Endothelial cell of umbilical vein (primary cell): ENCODE results near the gene PLPPR3. TPM values are rescaled to one million over a fixed set of nuclear protein-coding genes. Genes with fewer than 3 reads are reported as not detected.

Experiments used
- BruUV-seq: library from RNA; stranded (reverse); fragments of 400-500 nt; replicated peaks from 2 replicates; lab custom pipeline; 2021; lab: Mats Ljungman, UMichigan
- CTCF ChIA-PET: fragments of 300-600, 350-600 bp; sonication (Branson Sonifier 250); formaldehyde crosslinking; loops from one replicate; lab custom pipeline; 2021; ENCODE audit warnings: antibody characterized with exemption, inconsistent platforms; lab: Charles Lee
- POLR2A ChIA-PET: fragments of 300-600, 350-600 bp; sonication (Branson Sonifier 250); formaldehyde crosslinking; loops from one replicate; lab custom pipeline; 2021; ENCODE audit warnings: antibody characterized with exemption, inconsistent platforms; lab: Charles Lee
- DNase-seq: peaks from one replicate; pipeline ENCODE4 v3.0.0-alpha.2; 2011; ENCODE audit warnings: low read depth, low spot score
- FAIRE-seq: peaks from 2 replicates; lab custom pipeline; 2011; peaks lifted over from hg19 to GRCh38; lab: Jason Lieb, UNC
- H2AFZ ChIP-seq: 2 replicates; pipeline ENCODE4 v1.6.0; 2012; ENCODE audit warnings: low read depth, low read length, control low read depth, inconsistent platforms
- H3K27ac ChIP-seq: 2 replicates; pipeline ENCODE4 v1.5.1; 2011; ENCODE audit warnings: low read depth, mild to moderate bottlenecking, control low read depth, low read length, moderate library complexity; ENCODE audit not compliant: insufficient read depth
- H3K27me3 ChIP-seq, 2 experiments: 2 replicates each; pipeline versions ENCODE4 v1.6.0 to v1.6.1; 2011; ENCODE audit warnings: low read length in 2 of 2, mixed read lengths in 1 of 2; ENCODE audit not compliant: control insufficient read depth in 2 of 2, insufficient read depth in 2 of 2
- H3K36me3 ChIP-seq, 2 experiments: 2 replicates in 1 of 2; 3 replicates in 1 of 2; pipeline ENCODE4 v1.5.1; 2011; ENCODE audit warnings: low read length in 2 of 2, mild to moderate bottlenecking in 1 of 2, moderate library complexity in 1 of 2; ENCODE audit not compliant: control insufficient read depth in 2 of 2, insufficient read depth in 2 of 2; ENCODE audit errors: extremely low read depth in 1 of 2
- H3K4me1 ChIP-seq: 3 replicates; pipeline ENCODE4 v1.5.1; 2011; ENCODE audit warnings: mild to moderate bottlenecking, low read length; ENCODE audit not compliant: control insufficient read depth, insufficient read depth; ENCODE audit errors: extremely low read depth
- H3K4me2 ChIP-seq: 2 replicates; pipeline ENCODE4 v1.6.1; 2011; ENCODE audit warnings: low read length, control low read depth, mixed read lengths; ENCODE audit not compliant: insufficient read depth
- H3K4me3 ChIP-seq, 3 experiments: fragments of 200-600 bp in 1 of 3; sonication (generic), shearing (Covaris generic) in 1 of 3; replicated peaks in 1 of 3; 2 replicates each; pipeline ENCODE4 v1.5.1; 2011 to 2016; ENCODE audit warnings: control low read depth in 3 of 3, low read length in 3 of 3, mild to moderate bottlenecking in 2 of 3, inconsistent platforms in 1 of 3, low read depth in 1 of 3, moderate library complexity in 1 of 3; ENCODE audit not compliant: insufficient read depth in 1 of 3
- H3K79me2 ChIP-seq: 2 replicates; pipeline ENCODE4 v1.6.0; 2012; ENCODE audit warnings: low read length, inconsistent platforms; ENCODE audit not compliant: control insufficient read depth, insufficient read depth
- H3K9ac ChIP-seq: replicated peaks from 2 replicates; pipeline ENCODE3; 2011; ENCODE audit warnings: low read length, control low read depth; ENCODE audit not compliant: insufficient read depth; ENCODE audit errors: extremely low read depth
- H3K9me1 ChIP-seq: replicated peaks from 3 replicates; pipeline ENCODE4 v1.6.0; 2011; ENCODE audit warnings: mild to moderate bottlenecking, low read length; ENCODE audit not compliant: control insufficient read depth, insufficient read depth; ENCODE audit errors: extremely low read depth
- H3K9me3 ChIP-seq: replicated peaks from 2 replicates; pipeline ENCODE4 v1.5.1; 2012; ENCODE audit warnings: low read length, inconsistent platforms; ENCODE audit not compliant: control insufficient read depth, insufficient read depth
- H4K20me1 ChIP-seq: replicated peaks from 2 replicates; pipeline ENCODE3; 2011; ENCODE audit warnings: mild to moderate bottlenecking, low read length; ENCODE audit not compliant: control insufficient read depth, insufficient read depth; ENCODE audit errors: extremely low read depth
- EZH2 ChIP-seq: IDR thresholded peaks from 2 replicates; pipeline ENCODE4 v1.6.1; 2012; ENCODE audit warnings: borderline replicate concordance, low read depth, mild to moderate bottlenecking, moderate library complexity, low read length, inconsistent platforms; ENCODE audit not compliant: severe bottlenecking
- FOS ChIP-seq: IDR thresholded peaks from 2 replicates; pipeline ENCODE4 v1.6.1; 2011; ENCODE audit warnings: mild to moderate bottlenecking, low read length, moderate library complexity, borderline replicate concordance; ENCODE audit not compliant: insufficient read depth
- GATA2 ChIP-seq: IDR thresholded peaks from 2 replicates; pipeline ENCODE4 v1.7.0; 2011; ENCODE audit warnings: low read depth, mild to moderate bottlenecking, moderate library complexity, mixed read lengths, low read length; ENCODE audit not compliant: insufficient read length, insufficient read depth
- JUN ChIP-seq: IDR thresholded peaks from 2 replicates; pipeline ENCODE4 v1.6.1; 2011; ENCODE audit warnings: borderline replicate concordance, low read depth; ENCODE audit not compliant: insufficient read length, insufficient read depth
- MYC ChIP-seq: IDR thresholded peaks from one replicate; pipeline ENCODE4 v1.6.1; 2011; ENCODE audit warnings: mild to moderate bottlenecking, low read depth, low read length
- POLR2A ChIP-seq: IDR thresholded peaks from 2 replicates; pipeline ENCODE4 v1.6.1; 2012; ENCODE audit warnings: low read depth, mild to moderate bottlenecking, control low read depth, low read length
- POLR2AphosphoS5 ChIP-seq: IDR thresholded peaks from 2 replicates; pipeline ENCODE4 v1.6.1; 2012; ENCODE audit warnings: low read depth, mild to moderate bottlenecking, control low read depth, low read length, moderate library complexity; ENCODE audit not compliant: insufficient read depth
- dilution Hi-C: fragments of 300-500 bp; cut with MboI; formaldehyde crosslinking; loops from one replicate; pipeline ENCODE4 v1.15.0; 2019; ENCODE audit warnings: low sequenced_read_pairs; ENCODE audit not compliant: extremely low pct_ligation_motif_present
- intact Hi-C: fragments of 100-400 bp; cut with micrococcal nuclease; formaldehyde crosslinking; loops from one replicate; pipeline ENCODE4 v1.10.0; 2022
- polyA plus RNA-seq, 4 experiments: library from polyadenylated mRNA; depleted of rRNA in 3 of 4; stranded (reverse) in 3 of 4; unstranded in 1 of 4; fragments of >200 nt; gene quantifications; 2 replicates each; pipeline versions ENCODE4 v1.2.1 to v1.2.3, GENCODE V29; 2011 to 2012; ENCODE audit warnings: missing spikeins in 1 of 4
- total RNA-seq: library from RNA; stranded (reverse); gene quantifications from 2 replicates; pipeline ENCODE4 v1.2.3, GENCODE V29; 2021
- TF ChIP-seq, protein P1 (sequence below), 2 donors: IDR thresholded peaks; 1 replicate in 1 of 2; 2 replicates in 1 of 2; pipeline ENCODE4 v1.5.1; 2011; ENCODE audit warnings: low read length in 2 of 2, mild to moderate bottlenecking in 2 of 2, moderate library complexity in 2 of 2, control low read depth in 1 of 2, inconsistent platforms in 1 of 2, low read depth in 1 of 2; ENCODE audit not compliant: insufficient read depth in 1 of 2; ENCODE audit errors: extremely low read depth in 1 of 2
- TF ChIP-seq, protein P2 (sequence below): IDR thresholded peaks from 2 replicates; pipeline ENCODE4 v1.6.1; 2011; ENCODE audit not compliant: insufficient read depth, insufficient read length

The PLPPR3 gene
- total and polyA plus RNA-seq, 2 donors (not counting 3 experiments of a cell fraction or from before 2014, with no cell fraction given), result 1.1 to 1.2 TPM

DNA sequence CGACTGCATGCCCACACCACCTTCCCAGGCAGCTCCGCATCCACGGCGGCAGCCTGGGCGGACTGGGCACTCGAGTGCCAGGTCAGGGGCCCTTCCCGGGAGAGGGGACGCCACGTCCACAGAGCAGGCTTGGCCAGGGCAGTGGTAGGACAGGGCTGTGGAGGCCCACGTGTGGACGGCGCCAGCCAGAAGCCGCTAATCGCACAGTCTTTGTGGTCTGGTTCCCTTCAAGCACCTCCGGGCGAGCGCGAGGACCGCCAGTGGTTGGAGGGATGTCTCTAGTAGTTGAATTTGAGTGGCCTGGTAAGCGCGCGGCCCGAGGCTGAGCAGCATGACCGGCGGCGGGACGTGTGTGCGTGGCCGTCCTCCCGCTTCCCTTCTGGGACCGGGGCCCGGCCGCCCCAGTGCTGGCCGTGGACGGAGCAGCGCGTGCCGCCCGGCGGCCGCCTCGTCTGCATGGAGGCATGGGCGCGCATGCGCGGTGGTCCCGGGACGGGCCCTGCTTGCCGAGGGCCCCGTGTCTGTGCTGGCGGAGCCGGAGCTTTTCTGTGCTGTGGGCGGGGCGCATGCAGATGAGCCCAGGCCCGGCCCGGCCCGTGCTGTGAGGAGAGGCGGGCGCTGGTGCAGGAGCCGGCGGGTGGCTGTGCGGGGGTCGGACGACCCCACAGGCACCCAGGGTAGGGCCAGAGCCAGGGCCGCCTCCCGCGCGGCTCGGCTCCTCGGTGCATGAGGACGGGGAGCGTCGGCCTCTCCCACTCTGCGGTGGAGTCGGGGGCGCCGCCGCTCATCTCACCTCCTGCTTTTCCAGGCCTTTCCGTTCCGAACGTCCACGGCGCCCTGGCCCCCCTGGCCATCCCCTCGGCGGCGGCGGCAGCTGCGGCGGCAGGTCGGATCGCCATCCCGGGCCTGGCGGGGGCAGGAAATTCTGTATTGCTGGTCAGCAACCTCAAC is 15.9 kb downstream of the PLPPR3 start:
- intact Hi-C loops, result no loop called here
- Histone ChIP-seq H2AFZ (no peak overlapping the region), H3K4me2 (no peak overlapping the region), H3K9me1 (no peaks in the 10 kb centered on the region), H3K4me1 (peaks cover 17% of the 10 kb centered on the region), H3K9ac (no peak overlapping the region), H3K27me3 (no peaks in the 10 kb centered on the region), H3K4me3 (no peak overlapping the region), H3K9me3 (no peaks in the 10 kb centered on the region), H3K27ac (no peak overlapping the region), H3K36me3 (peaks cover 59 to 81% of the 10 kb centered on the region in 2 experiments), H3K79me2 (peaks cover 90% of the 10 kb centered on the region), H4K20me1 (no peaks in the 10 kb centered on the region)
- FAIRE-seq (no peak), DNase-seq (no peak)
- ChIA-PET POLR2A (no interaction called here), CTCF (interaction anchor here (5.5 kb wide), 1 partner anchor 36 kb away, joined by 32 read pairs; no protein-coding TSS in a partner anchor)
- dilution Hi-C loops, result no loop called here
- BruUV-seq, result no TSS peak
- TF ChIP-seq, protein P1, sequence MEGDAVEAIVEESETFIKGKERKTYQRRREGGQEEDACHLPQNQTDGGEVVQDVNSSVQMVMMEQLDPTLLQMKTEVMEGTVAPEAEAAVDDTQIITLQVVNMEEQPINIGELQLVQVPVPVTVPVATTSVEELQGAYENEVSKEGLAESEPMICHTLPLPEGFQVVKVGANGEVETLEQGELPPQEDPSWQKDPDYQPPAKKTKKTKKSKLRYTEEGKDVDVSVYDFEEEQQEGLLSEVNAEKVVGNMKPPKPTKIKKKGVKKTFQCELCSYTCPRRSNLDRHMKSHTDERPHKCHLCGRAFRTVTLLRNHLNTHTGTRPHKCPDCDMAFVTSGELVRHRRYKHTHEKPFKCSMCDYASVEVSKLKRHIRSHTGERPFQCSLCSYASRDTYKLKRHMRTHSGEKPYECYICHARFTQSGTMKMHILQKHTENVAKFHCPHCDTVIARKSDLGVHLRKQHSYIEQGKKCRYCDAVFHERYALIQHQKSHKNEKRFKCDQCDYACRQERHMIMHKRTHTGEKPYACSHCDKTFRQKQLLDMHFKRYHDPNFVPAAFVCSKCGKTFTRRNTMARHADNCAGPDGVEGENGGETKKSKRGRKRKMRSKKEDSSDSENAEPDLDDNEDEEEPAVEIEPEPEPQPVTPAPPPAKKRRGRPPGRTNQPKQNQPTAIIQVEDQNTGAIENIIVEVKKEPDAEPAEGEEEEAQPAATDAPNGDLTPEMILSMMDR (IDR thresholded peaks at IDR 0.05; ENCODE audit: extremely low read depth in 1 of 2, insufficient read depth in 1 of 2, low read depth in 1 of 2, low read length in 2 of 2), result no peak
- no peak for TF ChIP-seq MYC
- TF ChIP-seq POLR2AphosphoS5, result no peak
- no peak for TF ChIP-seq FOS
- no peak for TF ChIP-seq JUN
- TF ChIP-seq EZH2, result no peak
- no peak for TF ChIP-seq GATA2
- TF ChIP-seq, protein P2, sequence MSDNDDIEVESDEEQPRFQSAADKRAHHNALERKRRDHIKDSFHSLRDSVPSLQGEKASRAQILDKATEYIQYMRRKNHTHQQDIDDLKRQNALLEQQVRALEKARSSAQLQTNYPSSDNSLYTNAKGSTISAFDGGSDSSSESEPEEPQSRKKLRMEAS, result no peak
- no peak for TF ChIP-seq POLR2A
